ENCODE measurements around the gene NLGN1.

DNA sequence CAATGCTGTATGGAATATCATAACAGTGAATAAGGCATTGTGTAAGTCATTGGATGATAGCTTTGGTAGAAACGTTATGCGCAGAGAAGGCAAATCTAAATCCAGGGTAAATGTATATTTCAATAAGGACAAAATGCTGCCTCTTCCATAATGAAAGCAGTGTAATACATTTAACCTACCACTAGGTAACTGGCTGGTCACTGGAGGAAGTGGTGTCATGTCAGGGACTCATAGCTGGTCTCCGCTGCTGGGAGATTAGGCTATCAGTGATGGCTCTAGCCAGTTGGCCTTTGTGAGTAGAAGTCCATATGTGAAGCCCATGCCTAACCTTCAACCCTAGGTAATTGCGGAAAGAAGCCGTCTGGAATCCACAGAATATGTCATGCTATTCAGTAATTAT lies 140.9 kb downstream of the NLGN1 start:
- TF ChIP-seq, protein P1, sequence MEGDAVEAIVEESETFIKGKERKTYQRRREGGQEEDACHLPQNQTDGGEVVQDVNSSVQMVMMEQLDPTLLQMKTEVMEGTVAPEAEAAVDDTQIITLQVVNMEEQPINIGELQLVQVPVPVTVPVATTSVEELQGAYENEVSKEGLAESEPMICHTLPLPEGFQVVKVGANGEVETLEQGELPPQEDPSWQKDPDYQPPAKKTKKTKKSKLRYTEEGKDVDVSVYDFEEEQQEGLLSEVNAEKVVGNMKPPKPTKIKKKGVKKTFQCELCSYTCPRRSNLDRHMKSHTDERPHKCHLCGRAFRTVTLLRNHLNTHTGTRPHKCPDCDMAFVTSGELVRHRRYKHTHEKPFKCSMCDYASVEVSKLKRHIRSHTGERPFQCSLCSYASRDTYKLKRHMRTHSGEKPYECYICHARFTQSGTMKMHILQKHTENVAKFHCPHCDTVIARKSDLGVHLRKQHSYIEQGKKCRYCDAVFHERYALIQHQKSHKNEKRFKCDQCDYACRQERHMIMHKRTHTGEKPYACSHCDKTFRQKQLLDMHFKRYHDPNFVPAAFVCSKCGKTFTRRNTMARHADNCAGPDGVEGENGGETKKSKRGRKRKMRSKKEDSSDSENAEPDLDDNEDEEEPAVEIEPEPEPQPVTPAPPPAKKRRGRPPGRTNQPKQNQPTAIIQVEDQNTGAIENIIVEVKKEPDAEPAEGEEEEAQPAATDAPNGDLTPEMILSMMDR (IDR thresholded peaks at IDR 0.05) = no peak
- TF ChIP-seq POLR2A (IDR thresholded peaks at IDR 0.05; ENCODE audit: low read length) (no peak), KDM1A (IDR thresholded peaks at IDR 0.05; ENCODE audit: low read depth) (no peak), SMC3 (IDR thresholded peaks at IDR 0.05) (no peak), EHMT2 (IDR thresholded peaks at IDR 0.05; ENCODE audit: low read depth) (no peak), ZFP36 (IDR thresholded peaks at IDR 0.05; ENCODE audit: borderline replicate concordance, partially characterized antibody) (no peak), EP300 (IDR thresholded peaks at IDR 0.05) (no peak)
- TF ChIP-seq, protein P2, sequence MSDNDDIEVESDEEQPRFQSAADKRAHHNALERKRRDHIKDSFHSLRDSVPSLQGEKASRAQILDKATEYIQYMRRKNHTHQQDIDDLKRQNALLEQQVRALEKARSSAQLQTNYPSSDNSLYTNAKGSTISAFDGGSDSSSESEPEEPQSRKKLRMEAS (IDR thresholded peaks at IDR 0.05) = no peak
- TF ChIP-seq, protein P3, sequence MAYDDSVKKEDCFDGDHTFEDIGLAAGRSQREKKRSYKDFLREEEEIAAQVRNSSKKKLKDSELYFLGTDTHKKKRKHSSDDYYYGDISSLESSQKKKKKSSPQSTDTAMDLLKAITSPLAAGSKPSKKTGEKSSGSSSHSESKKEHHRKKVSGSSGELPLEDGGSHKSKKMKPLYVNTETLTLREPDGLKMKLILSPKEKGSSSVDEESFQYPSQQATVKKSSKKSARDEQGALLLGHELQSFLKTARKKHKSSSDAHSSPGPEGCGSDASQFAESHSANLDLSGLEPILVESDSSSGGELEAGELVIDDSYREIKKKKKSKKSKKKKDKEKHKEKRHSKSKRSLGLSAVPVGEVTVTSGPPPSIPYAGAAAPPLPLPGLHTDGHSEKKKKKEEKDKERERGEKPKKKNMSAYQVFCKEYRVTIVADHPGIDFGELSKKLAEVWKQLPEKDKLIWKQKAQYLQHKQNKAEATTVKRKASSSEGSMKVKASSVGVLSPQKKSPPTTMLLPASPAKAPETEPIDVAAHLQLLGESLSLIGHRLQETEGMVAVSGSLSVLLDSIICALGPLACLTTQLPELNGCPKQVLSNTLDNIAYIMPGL (CRISPR knock-in tag; IDR thresholded peaks at IDR 0.05; ENCODE audit: borderline replicate concordance) = no peak
